ENCODE data around the gene GMIP. TPM values are rescaled to one million over a fixed set of nuclear protein-coding genes. Genes with fewer than 3 reads are reported as not detected.
"Not testable (repeated sequence)": the region's sequence is repeated elsewhere in the genome, so short reads cannot be mapped to it uniquely, and the experiment has no call there.

GMIP gene
- polyA plus RNA-seq = 72.4 TPM

- Mint-ChIP-seq H3K36me3 (no peaks in the 10 kb centered on the region), H3K27ac (peak within 1 kb of the TSS; percentile 97 to 98 (median 97)), H3K4me3 (peak within 1 kb of the TSS; percentile 95 to 100 (median 97)), H3K4me1 (peaks cover 11 to 13% (median 13%) of the 10 kb centered on the region in 3 donors), H3K27me3 (no peaks in the 10 kb centered on the region), H3K9me3 (no peaks in the 10 kb centered on the region)
Measured at GRCh38 chr19:19643158-19644053, at the start of gene GMIP. Gene GMIP (minus strand): TSS chr19:19643657. CDS start chr19:19643529, 128 bp downstream.

GRCh38 chr19:19691683-19692082 is 48.2 kb upstream of the GMIP start:
- Mint-ChIP-seq H3K9me3 (peaks cover 0 to 2% (median 1%) of the 10 kb centered on the region in 3 donors), H3K36me3 (no peaks in the 10 kb centered on the region), H3K27ac (no peak overlapping the region), H3K27me3 (no peaks in the 10 kb centered on the region), H3K4me3 (no peak overlapping the region), H3K4me1 (peaks cover 0 to 1% (median 0%) of the 10 kb centered on the region in 3 donors)

- H3K9me3 Mint-ChIP-seq, H3K4me3 Mint-ChIP-seq, H3K4me1 Mint-ChIP-seq, H3K36me3 Mint-ChIP-seq, H3K27me3 Mint-ChIP-seq, H3K27ac Mint-ChIP-seq: not testable (repeated sequence)
Measured at GRCh38 chr19:19689023-19689422, 45.6 kb upstream of the GMIP start.

GRCh38 chr19:19687090-19687489 is 43.6 kb upstream of the GMIP start:
- H3K36me3 Mint-ChIP-seq = peaks cover 11% of the 10 kb centered on the region
- H3K4me1 Mint-ChIP-seq = no peaks in the 10 kb centered on the region
- no peaks in the 10 kb centered on the region for H3K27me3 Mint-ChIP-seq
- no peak overlapping the region for H3K27ac Mint-ChIP-seq
- H3K9me3 Mint-ChIP-seq = peaks cover 0 to 8% (median 7%) of the 10 kb centered on the region in 3 donors
- no peak overlapping the region for H3K4me3 Mint-ChIP-seq

GRCh38 chr19:19686580-19686979 is 43.1 kb upstream of the GMIP start:
- Mint-ChIP-seq H3K27ac (no peak overlapping the region), H3K36me3 (peaks cover 11% of the 10 kb centered on the region), H3K27me3 (no peaks in the 10 kb centered on the region), H3K4me3 (no peak overlapping the region), H3K4me1 (no peaks in the 10 kb centered on the region), H3K9me3 (peaks cover 0 to 8% (median 7%) of the 10 kb centered on the region in 3 donors)

- peaks cover 12% of the 10 kb centered on the region for H3K36me3 Mint-ChIP-seq
- not testable (repeated sequence) for H3K27ac Mint-ChIP-seq, H3K9me3 Mint-ChIP-seq, H3K4me3 Mint-ChIP-seq, H3K4me1 Mint-ChIP-seq, H3K27me3 Mint-ChIP-seq
Measured at GRCh38 chr19:19686119-19686518, 42.7 kb upstream of the GMIP start.

GRCh38 chr19:19679176-19680073 is 36.0 kb upstream of the GMIP start:
- Mint-ChIP-seq H3K27ac (peak overlapping the region in 1 of 3 donors; percentile 48), H3K36me3 (peaks cover 43% of the 10 kb centered on the region), H3K4me3 (peak overlapping the region in 1 of 4 donors; percentile 3), H3K27me3 (no peaks in the 10 kb centered on the region), H3K9me3 (peaks cover 9 to 18% (median 17%) of the 10 kb centered on the region in 3 donors), H3K4me1 (peaks cover 5 to 7% (median 6%) of the 10 kb centered on the region in 3 donors)

GRCh38 chr19:19677579-19677978 is 34.1 kb upstream of the GMIP start:
- H3K27me3 Mint-ChIP-seq = no peaks in the 10 kb centered on the region
- peaks cover 39% of the 10 kb centered on the region for H3K36me3 Mint-ChIP-seq
- peak overlapping the region in 2 of 4 donors; percentile 6 to 58 for H3K4me3 Mint-ChIP-seq
- peak overlapping the region in 1 of 3 donors; percentile 59 for H3K27ac Mint-ChIP-seq
- H3K9me3 Mint-ChIP-seq = peaks cover 9 to 12% (median 11%) of the 10 kb centered on the region in 3 donors
- peaks cover 5 to 9% (median 7%) of the 10 kb centered on the region in 3 donors for H3K4me1 Mint-ChIP-seq

GRCh38 chr19:19674315-19674714 is 30.9 kb upstream of the GMIP start:
- Mint-ChIP-seq H3K4me1 (peaks cover 10 to 19% (median 16%) of the 10 kb centered on the region in 3 donors), H3K4me3 (peak overlapping the region in 2 of 4 donors; percentile 17 to 53), H3K36me3 (peaks cover 28% of the 10 kb centered on the region), H3K27me3 (no peaks in the 10 kb centered on the region), H3K27ac (peak overlapping the region in 2 of 3 donors; percentile 39 to 53), H3K9me3 (peaks cover 4 to 9% (median 7%) of the 10 kb centered on the region in 3 donors)

- H3K4me3 Mint-ChIP-seq = no peak overlapping the region
- no peaks in the 10 kb centered on the region for H3K27me3 Mint-ChIP-seq
- H3K27ac Mint-ChIP-seq = no peak overlapping the region
- peaks cover 19% of the 10 kb centered on the region for H3K36me3 Mint-ChIP-seq
- H3K9me3 Mint-ChIP-seq = peaks cover 2 to 7% (median 5%) of the 10 kb centered on the region in 3 donors
- peaks cover 16 to 22% (median 16%) of the 10 kb centered on the region in 3 donors for H3K4me1 Mint-ChIP-seq
Measured at GRCh38 chr19:19672816-19673215, 29.4 kb upstream of the GMIP start.

- Mint-ChIP-seq H3K27ac (peak overlapping the region; percentile 64 to 87 (median 86)), H3K36me3 (peaks cover 5% of the 10 kb centered on the region), H3K4me3 (peak overlapping the region; percentile 84 to 94 (median 90)), H3K4me1 (peaks cover 11 to 25% (median 17%) of the 10 kb centered on the region in 3 donors), H3K9me3 (peaks cover 0 to 4% (median 0%) of the 10 kb centered on the region in 3 donors), H3K27me3 (no peaks in the 10 kb centered on the region)
Measured at GRCh38 chr19:19670070-19670551, 26.7 kb upstream of the GMIP start.

GRCh38 chr19:19668230-19669012 is 25.0 kb upstream of the GMIP start, which contains the start of gene ZNF101:
Gene ZNF101 (plus strand): TSS chr19:19668839. CDS start chr19:19668964, 125 bp downstream.
- Mint-ChIP-seq H3K4me1 (peaks cover 14 to 23% (median 16%) of the 10 kb centered on the region in 3 donors), H3K4me3 (peak within 1 kb of the TSS; percentile 84 to 94 (median 92)), H3K27me3 (no peaks in the 10 kb centered on the region), H3K27ac (peak within 1 kb of the TSS; percentile 87 to 99 (median 91)), H3K36me3 (peaks cover 1% of the 10 kb centered on the region), H3K9me3 (no peaks in the 10 kb centered on the region)

- H3K27ac Mint-ChIP-seq = peak overlapping the region; percentile 69 to 92 (median 87)
- H3K9me3 Mint-ChIP-seq, H3K27me3 Mint-ChIP-seq, H3K36me3 Mint-ChIP-seq: not testable (repeated sequence)
- H3K4me1 Mint-ChIP-seq = peaks cover 28 to 35% (median 29%) of the 10 kb centered on the region in 3 donors
- H3K4me3 Mint-ChIP-seq = peak overlapping the region in 3 of 4 donors; percentile 12 to 81 (median 46)
Measured at GRCh38 chr19:19665420-19665948, 22.0 kb upstream of the GMIP start.
